GM13977 (cell line): ENCODE measurements around the gene ATL1.
"Not testable (repeated sequence)": the region's sequence is repeated elsewhere in the genome, so short reads cannot be mapped to it uniquely, and the experiment has no call there.

Experiments
- DNase-seq: peaks from one replicate; pipeline ENCODE4 v3.0.0; 2012; ENCODE audit warnings: low spot score
- CTCF ChIP-seq: IDR thresholded peaks from 2 replicates; pipeline ENCODE4 v1.5.1; 2012; ENCODE audit warnings: mild to moderate bottlenecking, control low read depth; ENCODE audit not compliant: insufficient read depth; ENCODE audit errors: extremely low read depth, missing control alignments
- in situ Hi-C: fragments of 300-500 bp; cut with MboI; formaldehyde crosslinking; loops from one replicate; pipeline ENCODE4 v1.12.0; 2022; ENCODE audit warnings: low sequenced_read_pairs, low pct_unique_long_range_greater_than_20kb, mixed read lengths, inconsistent platforms; ENCODE audit not compliant: unreplicated experiment

Gene ATL1

DNA sequence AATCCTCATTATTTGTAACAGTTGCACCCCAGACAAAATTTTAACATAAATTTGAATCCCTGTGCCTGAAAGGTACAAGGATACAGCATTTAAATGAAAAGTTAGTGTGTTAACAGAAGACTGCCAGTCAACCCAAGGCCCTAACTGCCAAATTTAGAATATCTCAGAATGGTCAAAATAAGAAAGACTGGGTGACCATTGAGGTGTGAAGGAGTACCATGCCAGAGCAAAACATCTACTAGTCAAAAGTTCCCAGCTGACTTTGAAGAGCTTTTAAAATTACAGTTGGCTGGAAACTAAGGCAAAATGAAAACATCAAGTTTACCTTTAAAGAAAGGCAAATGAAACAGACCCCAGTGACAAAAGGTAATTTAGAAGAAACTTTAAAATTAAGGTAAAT lies 89.7 kb downstream of the ATL1 start:
- TF ChIP-seq CTCF, result no peak
- DNase-seq, result no peak
- in situ Hi-C loops, result no loop called here

- no peak for TF ChIP-seq CTCF
- no peak for DNase-seq
- in situ Hi-C loops, result no loop called here
Observed at GRCh38 chr14:50656776-50657175, 96.8 kb downstream of the ATL1 start.

- in situ Hi-C loops, result no loop called here
- DNase-seq, result no peak
- no peak for TF ChIP-seq CTCF
Observed at GRCh38 chr14:50657753-50658152, 97.8 kb downstream of the ATL1 start.

- no peak for TF ChIP-seq CTCF
- no peak for DNase-seq
- in situ Hi-C loops, result no loop called here
Observed at GRCh38 chr14:50658203-50658602, 98.3 kb downstream of the ATL1 start.

- in situ Hi-C loops, result no loop called here
- TF ChIP-seq CTCF, result no peak
- no peak for DNase-seq
Observed at GRCh38 chr14:50659327-50659974, 99.5 kb downstream of the ATL1 start.

DNA sequence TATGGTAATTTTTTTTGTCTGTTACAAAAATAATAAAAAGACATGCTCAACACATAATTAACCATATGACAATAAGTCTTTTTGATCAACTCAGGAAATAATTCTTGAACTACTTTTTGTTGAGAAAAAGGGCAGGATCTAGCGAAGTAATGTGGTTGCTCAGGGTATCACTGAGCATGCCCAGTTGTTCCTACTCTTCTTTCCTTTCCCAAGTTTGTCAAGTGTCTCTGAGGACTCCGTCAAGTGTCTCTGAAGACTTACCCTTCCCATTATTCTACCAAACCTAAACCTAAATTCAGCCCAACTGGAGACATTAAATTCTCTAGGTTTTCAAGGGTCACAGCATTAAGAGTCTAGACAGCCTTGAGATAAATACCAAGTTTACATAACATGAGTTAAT lies 104.6 kb downstream of the ATL1 start:
- in situ Hi-C loops, DNase-seq: not testable (repeated sequence)

DNA sequence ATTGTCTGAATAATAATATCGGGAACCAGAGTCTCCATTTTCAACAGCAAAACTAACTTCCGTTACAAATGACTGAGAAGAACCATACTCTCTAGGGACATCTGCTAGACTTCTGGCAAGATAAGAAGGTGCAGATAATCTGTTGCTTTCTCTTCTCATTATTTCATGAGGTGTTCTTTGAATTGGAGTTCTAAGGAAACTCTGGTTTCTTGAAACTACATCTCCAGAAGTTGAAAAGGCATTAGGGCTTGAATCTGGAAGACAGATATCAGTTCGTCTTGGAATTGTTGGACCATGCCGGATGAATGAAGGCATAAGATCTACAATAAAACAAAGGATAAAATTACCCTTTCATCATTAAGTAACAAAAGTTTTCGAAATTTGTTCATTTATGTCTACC lies 105.4 kb downstream of the ATL1 start:
- in situ Hi-C loops, DNase-seq: not testable (repeated sequence)
